Osteocyte (in vitro differentiated cells): ENCODE measurements around the gene HNRNPL. TPM values are rescaled to one million over a fixed set of nuclear protein-coding genes. Genes with fewer than 3 reads are reported as not detected.
"Not testable (repeated sequence)": the region's sequence is repeated elsewhere in the genome, so short reads cannot be mapped to it uniquely, and the experiment has no call there.

Source experiments
- DNase-seq: peaks from one replicate; pipeline ENCODE4 v3.0.0; 2021; ENCODE audit warnings: mixed read lengths; ENCODE audit not compliant: unreplicated experiment; ENCODE audit errors: extremely low spot score
- H3K27ac Mint-ChIP-seq: one replicate; pipeline ENCODE4 v1.8.0; 2021; ENCODE audit warnings: mild to moderate bottlenecking, mixed read lengths; ENCODE audit not compliant: unreplicated experiment
- H3K27me3 Mint-ChIP-seq: one replicate; pipeline ENCODE4 v1.8.0; 2021; ENCODE audit warnings: mixed read lengths; ENCODE audit not compliant: unreplicated experiment
- H3K36me3 Mint-ChIP-seq: one replicate; pipeline ENCODE4 v1.8.0; 2021; ENCODE audit warnings: mixed read lengths; ENCODE audit not compliant: unreplicated experiment
- H3K4me1 Mint-ChIP-seq: one replicate; pipeline ENCODE4 v1.8.0; 2021; ENCODE audit warnings: mixed read lengths; ENCODE audit not compliant: unreplicated experiment
- H3K4me3 Mint-ChIP-seq: one replicate; pipeline ENCODE4 v1.8.0; 2021; ENCODE audit warnings: mild to moderate bottlenecking, moderate library complexity, mixed read lengths; ENCODE audit not compliant: unreplicated experiment
- H3K9me3 Mint-ChIP-seq: one replicate; pipeline ENCODE4 v1.8.0; 2021; ENCODE audit warnings: mixed read lengths; ENCODE audit not compliant: unreplicated experiment
- total RNA-seq: library from RNA; stranded (reverse); gene quantifications from 2 replicates; pipeline ENCODE4 v1.2.1, GENCODE V29; 2021
- TF ChIP-seq, protein P1 (sequence below): fragments of 200-600 bp; sonication (generic); IDR thresholded peaks from 2 replicates; pipeline ENCODE4 v1.5.0; 2021; ENCODE audit warnings: antibody characterized with exemption, mild to moderate bottlenecking, moderate library complexity

The HNRNPL gene
- total RNA-seq, 1 donor from 2014 or later, result 262 TPM

DNA sequence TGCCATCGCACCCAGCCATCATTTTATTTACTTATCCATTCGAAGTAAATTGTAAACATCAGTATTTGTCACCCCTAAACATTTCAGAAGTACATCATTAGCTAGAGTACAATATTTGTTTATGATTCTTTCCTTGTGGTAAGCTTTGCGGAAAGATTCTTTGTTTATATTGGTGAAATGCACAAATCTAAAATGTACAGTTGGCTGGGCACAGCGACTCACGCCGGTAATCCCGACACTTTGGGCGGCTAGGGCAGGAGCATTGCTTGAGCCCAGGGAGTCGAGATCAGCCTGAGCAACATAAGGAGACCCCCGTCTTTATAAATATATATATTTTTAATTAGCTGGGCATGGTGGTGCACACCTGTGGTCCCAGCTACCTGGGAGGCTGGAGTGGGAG is 50.7 kb downstream of the HNRNPL start:
- DNase-seq, result no peak
- Mint-ChIP-seq H3K27ac (no peak overlapping the region), H3K27me3 (no peaks in the 10 kb centered on the region), H3K4me1 (peaks cover 3% of the 10 kb centered on the region), H3K36me3 (no peaks in the 10 kb centered on the region), H3K9me3 (no peaks in the 10 kb centered on the region), H3K4me3 (no peak overlapping the region)
- TF ChIP-seq, protein P1, sequence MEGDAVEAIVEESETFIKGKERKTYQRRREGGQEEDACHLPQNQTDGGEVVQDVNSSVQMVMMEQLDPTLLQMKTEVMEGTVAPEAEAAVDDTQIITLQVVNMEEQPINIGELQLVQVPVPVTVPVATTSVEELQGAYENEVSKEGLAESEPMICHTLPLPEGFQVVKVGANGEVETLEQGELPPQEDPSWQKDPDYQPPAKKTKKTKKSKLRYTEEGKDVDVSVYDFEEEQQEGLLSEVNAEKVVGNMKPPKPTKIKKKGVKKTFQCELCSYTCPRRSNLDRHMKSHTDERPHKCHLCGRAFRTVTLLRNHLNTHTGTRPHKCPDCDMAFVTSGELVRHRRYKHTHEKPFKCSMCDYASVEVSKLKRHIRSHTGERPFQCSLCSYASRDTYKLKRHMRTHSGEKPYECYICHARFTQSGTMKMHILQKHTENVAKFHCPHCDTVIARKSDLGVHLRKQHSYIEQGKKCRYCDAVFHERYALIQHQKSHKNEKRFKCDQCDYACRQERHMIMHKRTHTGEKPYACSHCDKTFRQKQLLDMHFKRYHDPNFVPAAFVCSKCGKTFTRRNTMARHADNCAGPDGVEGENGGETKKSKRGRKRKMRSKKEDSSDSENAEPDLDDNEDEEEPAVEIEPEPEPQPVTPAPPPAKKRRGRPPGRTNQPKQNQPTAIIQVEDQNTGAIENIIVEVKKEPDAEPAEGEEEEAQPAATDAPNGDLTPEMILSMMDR, result no peak

DNA sequence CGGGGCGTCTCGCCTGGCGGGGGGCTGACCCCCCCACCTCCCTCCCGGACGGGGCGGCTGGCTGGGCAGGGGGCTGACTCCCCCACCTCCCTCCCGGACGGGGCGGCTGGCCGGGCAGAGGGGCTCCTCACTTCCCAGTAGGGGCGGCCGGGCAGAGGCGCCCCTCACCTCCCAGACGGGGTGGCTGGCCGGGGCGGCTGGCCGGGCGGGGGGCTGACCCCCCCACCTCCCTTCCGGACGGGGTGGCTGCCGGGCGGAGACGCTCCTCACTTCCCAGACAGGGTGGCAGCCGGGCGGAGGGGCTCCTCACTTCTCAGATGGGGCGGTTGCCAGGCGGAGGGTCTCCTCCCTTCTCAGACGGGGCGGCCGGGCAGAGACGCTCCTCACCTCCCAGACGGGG is 52.0 kb downstream of the HNRNPL start:
- not testable (repeated sequence) for H3K27ac Mint-ChIP-seq, H3K36me3 Mint-ChIP-seq, H3K9me3 Mint-ChIP-seq, DNase-seq, H3K27me3 Mint-ChIP-seq, H3K4me3 Mint-ChIP-seq
- peaks cover 10% of the 10 kb centered on the region for H3K4me1 Mint-ChIP-seq

DNA sequence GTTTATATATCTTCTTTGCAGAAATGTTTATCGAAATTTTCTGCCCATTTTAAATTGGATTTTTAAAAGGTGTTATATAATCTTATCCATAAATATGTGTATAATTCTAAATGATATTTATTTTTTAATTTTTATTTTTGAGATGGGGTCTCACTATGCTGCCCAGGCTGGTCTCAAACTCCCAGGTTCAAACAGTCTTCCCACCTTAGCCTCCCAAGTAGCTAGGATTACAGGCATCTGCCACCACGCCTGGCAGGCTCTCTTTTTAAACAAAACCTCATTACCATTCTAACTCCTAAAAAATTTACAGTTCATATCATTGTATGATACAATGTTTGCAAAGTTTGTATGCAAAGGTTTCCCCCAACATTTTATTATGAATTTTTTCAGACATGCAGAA is 53.6 kb downstream of the HNRNPL start:
- DNase-seq, result no peak
- H3K4me3 Mint-ChIP-seq, result no peak overlapping the region
- H3K36me3 Mint-ChIP-seq, result no peaks in the 10 kb centered on the region
- TF ChIP-seq, protein P1, result no peak
- H3K27me3 Mint-ChIP-seq, result no peaks in the 10 kb centered on the region
- H3K27ac Mint-ChIP-seq, result no peak overlapping the region
- no peaks in the 10 kb centered on the region for H3K9me3 Mint-ChIP-seq
- H3K4me1 Mint-ChIP-seq, result peaks cover 10% of the 10 kb centered on the region

DNA sequence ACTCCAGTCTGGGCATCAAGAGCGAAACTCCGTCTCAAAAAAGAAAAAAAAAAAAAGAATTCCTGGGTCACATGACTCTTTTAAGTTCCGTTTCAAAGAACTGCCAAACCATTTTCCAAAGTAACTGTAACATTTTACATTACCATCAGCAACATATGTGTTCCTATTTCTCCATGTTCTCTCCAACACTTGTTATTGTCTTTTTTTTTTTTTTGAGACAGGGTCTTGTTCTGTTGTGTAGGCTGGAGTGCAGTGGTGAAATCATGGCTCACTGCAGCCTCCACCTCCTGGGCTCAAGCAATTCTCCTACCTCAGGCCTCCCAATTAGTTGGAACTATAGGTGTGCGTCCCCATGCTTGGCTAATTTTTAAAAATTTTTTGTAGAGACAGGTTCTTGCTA is 54.2 kb downstream of the HNRNPL start:
- Mint-ChIP-seq H3K9me3 (no peaks in the 10 kb centered on the region), H3K4me1 (peaks cover 10% of the 10 kb centered on the region), H3K36me3 (no peaks in the 10 kb centered on the region), H3K4me3 (no peak overlapping the region), H3K27ac (no peak overlapping the region), H3K27me3 (no peaks in the 10 kb centered on the region)
- no peak for DNase-seq
- TF ChIP-seq, protein P1, result no peak

DNA sequence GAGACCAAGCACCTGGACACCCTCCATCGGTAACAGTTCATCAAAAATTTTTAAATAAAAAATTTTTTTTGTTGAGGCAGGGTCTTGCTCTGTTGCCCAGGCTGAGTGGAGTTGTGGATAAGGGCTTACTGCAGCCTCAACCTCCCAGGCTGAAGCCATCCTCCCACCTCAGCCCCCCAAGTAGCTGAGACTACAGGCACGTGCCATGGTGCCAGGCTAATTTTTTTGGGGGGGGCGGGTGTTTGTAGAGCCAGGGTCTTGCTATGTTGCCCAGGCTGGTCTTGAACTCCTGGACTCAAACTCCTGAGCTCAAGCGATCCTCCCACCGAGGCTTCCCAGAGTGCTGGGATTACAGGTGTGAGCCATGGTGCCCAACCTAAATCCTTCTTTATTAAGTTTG is 56.1 kb downstream of the HNRNPL start:
- TF ChIP-seq, protein P1, result no peak
- H3K27ac Mint-ChIP-seq, result no peak overlapping the region
- H3K36me3 Mint-ChIP-seq, result no peaks in the 10 kb centered on the region
- H3K9me3 Mint-ChIP-seq, result no peaks in the 10 kb centered on the region
- no peak for DNase-seq
- H3K4me3 Mint-ChIP-seq, result no peak overlapping the region
- H3K27me3 Mint-ChIP-seq, result no peaks in the 10 kb centered on the region
- peaks cover 7% of the 10 kb centered on the region for H3K4me1 Mint-ChIP-seq

DNA sequence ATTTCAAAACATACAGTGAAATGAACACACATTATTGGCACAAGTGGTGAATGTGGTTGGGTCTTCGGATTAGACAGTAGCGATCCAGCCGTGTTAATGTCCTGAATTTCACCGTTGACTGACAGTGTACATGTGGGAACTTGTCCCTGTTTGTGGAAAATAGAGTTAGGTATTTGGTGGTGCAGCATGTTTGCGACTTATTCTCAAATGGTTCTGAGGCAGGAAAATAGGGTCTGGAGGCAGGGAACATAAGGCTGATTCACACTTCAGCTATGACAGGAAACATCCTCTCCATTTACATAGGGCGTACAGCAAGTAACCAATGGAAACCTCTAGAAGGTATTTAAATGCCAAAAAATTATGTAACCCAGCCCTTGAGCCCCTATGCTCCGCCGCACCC is 56.6 kb downstream of the HNRNPL start:
- H3K4me3 Mint-ChIP-seq, result no peak overlapping the region
- H3K27me3 Mint-ChIP-seq, result no peaks in the 10 kb centered on the region
- no peaks in the 10 kb centered on the region for H3K9me3 Mint-ChIP-seq
- TF ChIP-seq, protein P1, result no peak
- H3K27ac Mint-ChIP-seq, result peak overlapping the region; percentile 50
- DNase-seq, result no peak
- peaks cover 7% of the 10 kb centered on the region for H3K4me1 Mint-ChIP-seq
- H3K36me3 Mint-ChIP-seq, result no peaks in the 10 kb centered on the region
